PC-3 (cell line): ENCODE data around the gene ATF7. TPM values are rescaled to one million over a fixed set of nuclear protein-coding genes. Genes with fewer than 3 reads are reported as not detected.

Experiments used
- ATAC-seq: fragments of 200-7000 bp; cut with Tn5 transposase; 2 replicates; pipeline ENCODE4 v1.9.1; 2020; ENCODE audit warnings: mild to moderate bottlenecking, moderate library complexity
- BruUV-seq: library from RNA; stranded (reverse); fragments of 400-500 nt; replicated peaks from 2 replicates; lab custom pipeline; 2021; lab: Mats Ljungman, UMichigan
- CTCF ChIA-PET: fragments of 300-600 bp; sonication (Branson Sonifier 250); formaldehyde crosslinking; loops from one replicate; lab custom pipeline; 2022; ENCODE audit warnings: antibody characterized with exemption; lab: Charles Lee
- POLR2A ChIA-PET: fragments of 300-600 bp; sonication (Branson Sonifier 250); formaldehyde crosslinking; loops from one replicate; lab custom pipeline; 2022; ENCODE audit warnings: antibody characterized with exemption; ENCODE audit not compliant: unreplicated experiment; lab: Charles Lee
- DNase-seq: peaks from one replicate; pipeline ENCODE4 v3.0.0-alpha.2; 2015
- H2AFZ ChIP-seq: fragments of 300-600 bp; sonication (generic); 2 replicates; pipeline ENCODE4 v1.6.0; 2016; ENCODE audit warnings: antibody characterized with exemption, low read length
- H3F3A ChIP-seq: fragments of 300-600 bp; sonication (generic); one replicate; pipeline ENCODE4 v1.6.0; 2017; ENCODE audit warnings: antibody characterized with exemption, low read length, control low read depth, mild to moderate bottlenecking; ENCODE audit not compliant: unreplicated experiment
- H3K27ac ChIP-seq: fragments of 300-600 bp; sonication (generic); 2 replicates; pipeline ENCODE4 v1.5.1; 2016; ENCODE audit warnings: mild to moderate bottlenecking, low read length
- H3K27me3 ChIP-seq: fragments of 300-600 bp; sonication (generic); 2 replicates; pipeline ENCODE4 v1.6.1; 2016; ENCODE audit warnings: low read length, mixed read lengths
- H3K36me3 ChIP-seq: fragments of 300-600 bp; sonication (generic); 2 replicates; pipeline ENCODE4 v1.6.1; 2016; ENCODE audit warnings: low read depth, mixed run types, low read length, mixed read lengths
- H3K4me1 ChIP-seq: fragments of 300-600 bp; sonication (generic); 2 replicates; pipeline ENCODE4 v1.5.1; 2016; ENCODE audit warnings: low read length; ENCODE audit not compliant: insufficient read depth
- H3K4me2 ChIP-seq: fragments of 300-600 bp; sonication (generic); 2 replicates; pipeline ENCODE4 v1.6.0; 2016; ENCODE audit warnings: low read length
- H3K4me3 ChIP-seq: fragments of 300-600 bp; sonication (generic); 2 replicates; pipeline ENCODE4 v1.5.1; 2016; ENCODE audit warnings: mild to moderate bottlenecking, low read length, mixed read lengths
- H3K79me2 ChIP-seq: fragments of 300-600 bp; sonication (generic); 2 replicates; pipeline ENCODE4 v1.6.1; 2017; ENCODE audit warnings: low read length, mixed read lengths
- H3K9ac ChIP-seq: fragments of 300-600 bp; sonication (generic); 2 replicates; pipeline ENCODE4 v1.6.0; 2016; ENCODE audit warnings: mild to moderate bottlenecking, low read length
- H3K9me2 ChIP-seq: fragments of 300-600 bp; sonication (generic); replicated peaks from 2 replicates; pipeline ENCODE4 v1.6.1; 2016; ENCODE audit warnings: mixed run types, low read length, mixed read lengths
- H3K9me3 ChIP-seq: fragments of 300-600 bp; sonication (generic); 2 replicates; pipeline ENCODE4 v1.6.1; 2016; ENCODE audit warnings: low read length, mixed read lengths
- H4K20me1 ChIP-seq: fragments of 300-600 bp; sonication (generic); 2 replicates; pipeline ENCODE4 v1.6.1; 2016; ENCODE audit warnings: low read length, mixed read lengths
- EZH2 ChIP-seq: fragments of 300-600 bp; sonication (generic); IDR thresholded peaks from one replicate; pipeline ENCODE4 v1.6.1; 2017; ENCODE audit warnings: antibody characterized with exemption, mild to moderate bottlenecking, low read length; ENCODE audit not compliant: unreplicated experiment
- EZH2phosphoT487 ChIP-seq: fragments of 300-600 bp; sonication (generic); IDR thresholded peaks from 2 replicates; pipeline ENCODE4 v1.6.1; 2018; ENCODE audit warnings: mild to moderate bottlenecking, antibody characterized with exemption, low read length, borderline replicate concordance
- intact Hi-C: fragments of 100-400 bp; cut with micrococcal nuclease; formaldehyde crosslinking; loops from 2 replicates; pipeline ENCODE4 v1.9.0; 2023
- total RNA-seq: library from RNA; depleted of rRNA; stranded (reverse); fragments of >200 nt; gene quantifications from 2 replicates; pipeline ENCODE4 v1.2.3, GENCODE V29; 2014
- TF ChIP-seq, protein P1 (sequence below): fragments of 300-600 bp; sonication (generic); conservative IDR thresholded peaks from 2 replicates; pipeline ENCODE4 v1.5.1; 2017; ENCODE audit warnings: antibody characterized with exemption, low read depth, mild to moderate bottlenecking, low read length

Gene ATF7
- total RNA-seq, 1 experiment from 2014 or later = 7.9 TPM

DNA sequence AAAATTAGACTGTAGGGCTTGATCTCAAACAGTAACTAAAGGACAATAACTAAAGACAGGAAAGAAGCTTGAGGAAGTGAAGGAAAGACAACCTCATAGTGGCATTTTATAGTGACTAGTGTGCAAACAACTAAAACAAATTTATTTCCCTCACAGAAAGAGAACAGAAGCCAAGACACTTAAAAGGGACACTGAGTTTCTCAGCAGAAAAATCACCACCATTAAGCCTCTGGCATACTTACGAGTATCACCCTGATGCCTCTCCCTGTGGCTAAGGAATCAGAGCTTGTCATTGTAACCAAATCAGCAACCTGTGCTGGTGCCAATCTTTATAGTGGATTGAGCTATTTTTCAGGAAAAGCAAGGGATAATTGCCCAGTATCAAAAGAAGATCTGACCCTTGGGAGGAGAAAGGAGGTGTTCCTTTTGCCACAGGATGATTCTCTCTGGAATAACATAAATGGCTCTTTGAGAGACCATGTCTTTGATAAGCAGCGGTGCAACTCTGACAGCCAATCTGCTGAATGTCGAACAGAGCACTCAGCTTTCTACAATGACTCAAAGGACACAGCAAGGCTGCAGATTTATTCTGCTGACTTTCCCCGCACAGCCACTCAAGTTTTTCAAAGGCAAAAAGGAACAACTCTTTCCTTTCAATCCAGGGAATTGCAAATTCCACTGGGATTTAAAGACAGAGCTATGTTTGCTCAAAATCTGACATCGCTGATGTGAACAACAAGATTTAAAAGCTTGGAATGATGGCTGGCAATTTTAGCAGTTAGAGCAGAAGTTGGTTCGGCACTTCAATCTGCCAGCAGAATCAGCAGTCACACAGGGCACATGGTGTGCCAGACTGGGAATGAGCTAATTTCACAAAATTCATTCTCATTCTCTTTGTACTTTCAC, 34.6 kb downstream of the ATF7 start:
- intact Hi-C loops = loop anchor here (2.0 to 5.0 kb wide), 2 partner anchors 17 to 49 kb away; no protein-coding TSS in a partner anchor
- no peak for TF ChIP-seq EZH2phosphoT487
- TF ChIP-seq EZH2 = no peak
- TF ChIP-seq, protein P1, sequence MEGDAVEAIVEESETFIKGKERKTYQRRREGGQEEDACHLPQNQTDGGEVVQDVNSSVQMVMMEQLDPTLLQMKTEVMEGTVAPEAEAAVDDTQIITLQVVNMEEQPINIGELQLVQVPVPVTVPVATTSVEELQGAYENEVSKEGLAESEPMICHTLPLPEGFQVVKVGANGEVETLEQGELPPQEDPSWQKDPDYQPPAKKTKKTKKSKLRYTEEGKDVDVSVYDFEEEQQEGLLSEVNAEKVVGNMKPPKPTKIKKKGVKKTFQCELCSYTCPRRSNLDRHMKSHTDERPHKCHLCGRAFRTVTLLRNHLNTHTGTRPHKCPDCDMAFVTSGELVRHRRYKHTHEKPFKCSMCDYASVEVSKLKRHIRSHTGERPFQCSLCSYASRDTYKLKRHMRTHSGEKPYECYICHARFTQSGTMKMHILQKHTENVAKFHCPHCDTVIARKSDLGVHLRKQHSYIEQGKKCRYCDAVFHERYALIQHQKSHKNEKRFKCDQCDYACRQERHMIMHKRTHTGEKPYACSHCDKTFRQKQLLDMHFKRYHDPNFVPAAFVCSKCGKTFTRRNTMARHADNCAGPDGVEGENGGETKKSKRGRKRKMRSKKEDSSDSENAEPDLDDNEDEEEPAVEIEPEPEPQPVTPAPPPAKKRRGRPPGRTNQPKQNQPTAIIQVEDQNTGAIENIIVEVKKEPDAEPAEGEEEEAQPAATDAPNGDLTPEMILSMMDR = no peak
- Histone ChIP-seq H3K4me2 (no peak overlapping the region), H3K27ac (no peak overlapping the region), H3K4me1 (no peaks in the 10 kb centered on the region), H3K9ac (no peak overlapping the region), H3K27me3 (no peaks in the 10 kb centered on the region), H4K20me1 (no peaks in the 10 kb centered on the region), H3K4me3 (no peak overlapping the region), H3K9me2 (no peaks in the 10 kb centered on the region), H3F3A (no peaks in the 10 kb centered on the region), H3K36me3 (no peaks in the 10 kb centered on the region), H3K79me2 (0 out of 2 replicates have a peak, but pooled peaks cover 11% of the 10 kb centered on the region), H2AFZ (no peak overlapping the region), H3K9me3 (no peaks in the 10 kb centered on the region)
- POLR2A ChIA-PET = interaction anchor here (0.5 kb wide), 1 partner anchor 29 kb away, joined by 3 read pairs; no protein-coding TSS in a partner anchor
- DNase-seq = no peak
- peak; percentile 66 for ATAC-seq
- CTCF ChIA-PET = interaction anchor here (0.5 to 1.0 kb wide), 3 partner anchors 33 to 67 kb away, joined by 3 read pairs; no protein-coding TSS in a partner anchor
- BruUV-seq = no TSS peak

DNA sequence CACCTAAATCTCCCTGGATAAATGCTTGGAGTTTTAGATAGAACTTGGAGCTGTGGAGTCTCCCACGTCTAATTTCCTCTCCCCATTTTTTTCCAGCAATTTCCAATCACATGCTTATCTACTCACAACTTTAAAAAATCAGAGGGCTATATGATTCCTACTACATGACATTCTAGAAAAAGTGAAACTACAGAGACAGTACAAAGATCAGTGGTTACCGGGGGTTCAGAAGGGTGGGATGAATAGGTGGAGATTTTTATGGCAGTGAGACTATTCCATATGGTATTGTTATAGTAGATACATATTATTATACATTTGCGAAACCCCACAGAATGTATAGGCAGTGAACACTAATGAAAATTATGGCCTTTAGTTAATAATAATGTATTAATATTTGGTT, 35.5 kb downstream of the ATF7 start:
- Histone ChIP-seq H2AFZ (no peak overlapping the region), H3K4me3 (no peak overlapping the region), H3K9me3 (no peaks in the 10 kb centered on the region), H3K27me3 (no peaks in the 10 kb centered on the region), H3K9me2 (no peaks in the 10 kb centered on the region), H3K36me3 (no peaks in the 10 kb centered on the region), H3K27ac (no peak overlapping the region), H3K4me1 (no peaks in the 10 kb centered on the region), H3K79me2 (0 out of 2 replicates have a peak, but pooled peaks cover 11% of the 10 kb centered on the region), H4K20me1 (no peaks in the 10 kb centered on the region), H3K9ac (no peak overlapping the region), H3K4me2 (no peak overlapping the region), H3F3A (no peaks in the 10 kb centered on the region)
- TF ChIP-seq EZH2phosphoT487 (no peak), EZH2 (no peak)
- TF ChIP-seq, protein P1 = no peak
- ATAC-seq (no peak), DNase-seq (no peak)
- intact Hi-C loops = loop anchor here (5.0 kb wide), 1 partner anchor 48 kb away; no protein-coding TSS in a partner anchor
- CTCF ChIA-PET = no interaction called here
- no TSS peak for BruUV-seq
- POLR2A ChIA-PET = no interaction called here
